Stimulated activated CD8-positive, alpha-beta memory T cell treated with anti-CD3 and anti-CD28 coated beads, Interleukin-15, amount 100 ng/mL, for 1 hour (primary cell): Measurements from ENCODE around the gene MAP3K2.
"Not testable (repeated sequence)": the region's sequence is repeated elsewhere in the genome, so short reads cannot be mapped to it uniquely, and the experiment has no call there.

Experiments used
- DNase-seq: peaks from one replicate; pipeline ENCODE4 v3.0.0-alpha.2; 2020; ENCODE audit warnings: low read depth

The MAP3K2 gene

DNA sequence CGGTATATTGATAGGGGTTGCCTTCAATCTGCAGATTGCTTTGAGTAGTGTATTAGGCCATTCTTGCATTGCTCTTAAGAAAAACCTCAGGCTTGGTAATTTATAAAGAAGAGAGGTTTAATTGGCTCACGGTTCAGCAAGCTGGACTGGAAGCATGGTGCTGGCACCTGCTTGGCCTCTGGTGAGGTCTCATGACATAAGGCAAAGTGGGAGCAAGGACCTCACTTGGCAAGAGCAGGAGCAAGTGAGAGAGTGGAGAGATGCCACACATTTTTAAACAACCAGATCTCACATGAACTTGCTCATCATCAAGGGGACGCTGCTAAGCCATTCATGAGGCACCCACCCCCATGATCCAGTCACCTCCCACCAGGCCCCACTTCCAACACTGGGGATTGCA lies 4.9 kb downstream of the MAP3K2 start:
- no peak for DNase-seq

DNA sequence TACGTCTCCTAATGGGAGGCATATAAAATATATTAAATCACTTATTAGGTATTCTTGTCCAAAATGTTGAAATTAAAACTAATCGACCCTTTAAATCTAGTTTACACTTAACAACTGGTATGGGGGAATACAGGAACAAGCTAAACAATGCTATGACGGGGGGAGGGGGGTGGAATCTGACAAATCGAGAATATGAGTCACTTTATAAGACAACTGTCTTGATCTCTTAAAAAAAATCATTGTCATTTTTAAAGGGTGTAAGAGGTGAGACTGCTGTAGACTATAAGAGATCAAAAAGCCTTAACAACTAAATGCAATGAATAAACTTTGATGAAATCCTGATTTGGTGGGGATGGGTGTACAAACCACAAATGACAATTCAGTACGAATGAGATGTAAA lies 6.0 kb downstream of the MAP3K2 start:
- no peak for DNase-seq

DNA sequence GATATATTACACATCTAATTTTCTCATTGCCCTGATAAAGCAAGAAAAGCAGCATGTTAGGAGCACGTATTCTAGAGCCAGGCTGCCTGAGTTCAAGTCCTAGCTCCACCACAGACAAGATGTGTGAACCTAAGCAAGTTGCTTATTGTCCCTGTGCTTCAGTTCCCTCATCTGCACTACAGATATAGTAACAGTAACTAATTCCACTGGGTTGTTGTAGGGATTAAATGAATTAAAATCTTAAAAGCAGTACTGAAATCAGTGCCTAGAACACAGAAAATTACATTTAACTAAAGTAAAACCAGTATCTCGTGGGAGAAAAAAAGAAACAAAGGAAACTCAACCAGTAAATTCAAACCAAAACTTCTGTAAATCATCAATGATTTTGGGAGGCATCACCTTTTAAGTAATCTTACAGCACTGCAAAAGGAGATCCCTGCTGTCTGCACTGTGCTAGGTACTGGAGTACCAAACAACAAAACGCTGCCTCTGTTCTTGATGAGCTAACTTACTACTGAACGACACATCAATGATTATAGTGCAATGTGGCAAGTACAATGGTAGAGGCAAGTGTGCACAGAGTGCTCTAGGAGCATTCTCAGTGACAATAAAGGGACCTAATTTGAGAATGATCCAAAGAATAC lies 7.9 kb downstream of the MAP3K2 start:
- no peak for DNase-seq

DNA sequence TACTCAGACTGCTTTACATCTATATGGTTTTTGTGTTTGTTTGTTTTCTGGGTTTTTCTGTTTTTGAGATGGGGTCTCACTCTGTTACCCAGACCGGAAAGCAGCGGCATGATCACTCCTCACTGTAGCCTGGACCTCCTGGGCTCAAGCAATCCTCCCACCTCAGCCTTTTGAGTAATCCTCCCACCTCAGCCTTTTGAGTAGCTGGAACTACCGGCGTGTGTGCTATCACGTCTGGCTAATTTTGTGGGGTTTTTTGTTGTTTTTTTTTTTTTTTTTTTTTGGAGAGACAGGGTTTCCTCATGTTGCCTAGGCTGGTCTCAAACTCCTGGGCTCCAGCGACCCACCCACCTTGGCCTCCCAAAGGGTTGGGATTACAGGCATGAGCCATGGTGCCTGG lies 9.1 kb downstream of the MAP3K2 start:
- no peak for DNase-seq

DNA sequence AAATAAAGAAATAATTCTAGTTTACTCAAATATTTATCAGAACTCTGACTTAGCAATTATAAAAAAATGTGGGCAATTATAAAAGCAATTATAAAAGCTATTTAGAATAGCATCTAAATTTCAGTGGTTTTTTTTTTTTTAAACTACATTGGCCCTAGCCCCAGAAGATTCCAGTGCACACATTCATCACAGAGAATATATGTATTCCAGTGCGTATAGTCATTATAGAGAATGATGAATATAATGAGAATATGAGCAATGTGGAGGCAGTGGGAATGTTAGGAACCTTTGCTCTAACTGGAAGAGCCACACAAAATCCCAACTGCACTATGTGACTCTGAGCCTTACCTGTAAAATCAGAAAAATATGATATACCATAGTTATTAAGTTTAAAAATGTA lies 10.5 kb downstream of the MAP3K2 start:
- DNase-seq: no peak

DNA sequence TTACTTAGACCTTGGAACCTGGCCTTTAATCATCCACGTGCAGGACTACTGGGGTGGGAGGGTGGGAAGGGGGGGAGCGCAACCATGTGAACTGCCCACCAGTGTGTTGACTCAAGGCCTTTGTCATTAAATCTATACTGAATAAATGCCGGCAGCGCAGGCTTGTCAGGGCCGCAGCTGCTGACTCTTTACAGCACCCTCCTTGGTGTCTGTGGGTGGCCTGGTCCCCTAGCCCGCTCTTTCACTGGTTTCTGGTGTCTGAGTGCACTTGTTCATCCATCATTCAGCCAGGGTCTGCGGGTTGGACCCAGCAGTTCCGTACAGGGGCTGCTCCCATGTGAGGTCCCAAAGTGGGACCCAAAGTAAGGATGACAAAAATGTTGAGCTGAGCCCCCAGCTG lies 11.5 kb downstream of the MAP3K2 start:
- DNase-seq: no peak

DNA sequence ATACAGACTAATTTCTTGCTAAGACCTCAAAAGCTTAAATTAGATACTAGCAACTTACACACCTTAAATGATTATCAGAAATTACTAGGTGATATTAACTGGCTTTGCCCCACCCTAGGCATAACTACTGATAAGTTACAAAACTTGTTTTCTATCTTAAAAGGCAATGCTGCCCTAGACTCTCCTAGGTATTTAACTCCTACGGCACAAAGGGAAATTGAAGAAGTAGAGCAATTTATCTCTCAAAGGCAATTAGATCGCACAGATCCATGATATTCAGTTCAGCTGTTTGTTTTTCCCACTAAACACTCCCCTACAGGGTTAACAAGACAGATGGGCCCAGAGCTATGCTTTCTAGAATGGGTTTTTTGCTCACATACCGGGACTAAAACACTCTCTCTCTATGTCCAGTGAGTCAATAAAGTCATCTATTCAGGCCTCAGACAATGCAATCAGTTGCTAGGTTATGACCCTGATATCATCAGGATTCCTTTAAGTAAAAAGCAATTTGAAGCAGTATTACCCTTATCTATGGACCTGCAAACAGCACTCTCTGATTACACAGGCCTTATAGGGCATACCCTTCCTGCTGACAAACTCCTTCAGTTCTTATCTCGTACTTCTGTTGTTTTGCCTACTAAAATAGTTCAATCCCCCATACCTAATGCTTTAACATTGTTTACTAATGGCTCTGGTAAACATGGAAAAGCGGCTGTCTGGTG lies 14.3 kb downstream of the MAP3K2 start:
- no peak for DNase-seq

DNA sequence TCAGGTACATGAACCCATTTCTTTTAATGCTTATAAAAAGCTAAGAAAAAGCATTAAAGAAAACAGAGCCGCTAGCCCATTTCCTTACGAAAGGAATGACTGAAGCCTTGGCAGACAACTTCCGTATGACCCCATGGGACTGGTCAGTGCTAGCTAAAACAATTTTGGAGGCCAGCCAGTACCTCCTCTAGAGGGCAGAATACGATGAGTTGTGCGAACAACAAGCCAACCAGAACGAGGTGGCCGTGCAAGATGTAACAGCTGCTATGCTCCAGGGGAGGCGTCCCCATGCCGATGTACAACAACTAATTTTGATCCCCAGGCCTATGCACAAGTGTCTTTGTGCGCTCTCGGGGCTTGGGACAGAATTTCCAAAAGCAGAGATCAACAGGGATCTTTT lies 16.7 kb downstream of the MAP3K2 start:
- DNase-seq: no peak

DNA sequence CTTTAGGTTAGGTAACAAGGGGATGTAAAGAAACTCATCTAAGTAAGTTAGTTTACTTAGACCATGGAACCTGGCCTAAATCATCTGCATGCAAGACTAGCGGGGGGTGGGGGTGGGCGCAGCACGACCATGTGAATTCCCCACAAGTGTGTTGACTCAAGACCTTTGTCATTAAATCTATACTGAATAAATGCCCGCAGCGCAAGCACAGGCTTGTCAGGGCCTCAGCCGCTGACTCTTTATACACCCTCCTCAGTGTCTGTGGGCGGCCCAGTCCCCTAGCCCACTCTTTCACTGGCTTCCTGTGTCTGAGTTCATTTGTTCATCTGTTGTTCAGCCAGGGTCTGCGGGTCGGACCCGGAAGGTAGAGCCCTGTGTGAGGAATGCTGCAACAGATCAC lies 17.8 kb downstream of the MAP3K2 start:
- DNase-seq: no peak

DNA sequence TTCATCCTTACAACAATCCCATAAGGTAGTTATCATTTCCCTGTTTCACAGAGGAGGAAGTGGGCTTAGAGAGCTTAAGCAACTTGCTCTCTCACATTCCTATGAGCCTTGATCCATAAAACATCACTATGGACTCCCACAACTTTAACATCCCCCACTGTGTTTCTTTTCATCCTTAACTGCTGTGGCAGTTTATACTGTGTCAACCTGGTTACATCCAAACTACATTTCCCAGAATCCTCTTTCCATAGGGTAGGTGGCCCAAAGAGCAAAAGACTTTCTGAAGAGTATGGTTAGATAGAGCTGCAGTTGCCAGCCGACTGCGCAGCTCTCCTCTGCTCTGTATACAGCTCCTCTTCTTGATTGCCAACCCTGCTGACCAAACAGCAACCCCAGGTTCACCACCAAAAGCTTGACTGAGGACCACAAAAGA lies 22.5 kb downstream of the MAP3K2 start:
- DNase-seq: no peak

DNA sequence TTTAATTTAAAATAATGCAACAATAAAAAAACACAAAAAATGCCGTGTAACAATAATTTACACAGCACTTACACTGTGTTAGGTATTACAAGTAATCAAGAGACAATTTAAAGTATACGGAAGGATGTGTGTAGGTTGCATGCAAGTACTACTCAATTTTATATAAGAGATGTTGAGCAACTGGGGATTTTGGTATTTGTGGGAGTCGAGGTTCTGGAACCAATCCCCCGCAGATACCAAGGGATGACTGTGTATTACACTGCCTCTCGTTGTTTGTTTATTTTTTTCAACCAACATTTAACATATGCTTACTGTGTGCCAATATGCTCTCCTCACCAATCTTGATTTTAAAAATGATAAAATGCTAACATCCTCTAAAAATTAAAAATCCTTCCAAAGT lies 24.8 kb downstream of the MAP3K2 start:
- no peak for DNase-seq

DNA sequence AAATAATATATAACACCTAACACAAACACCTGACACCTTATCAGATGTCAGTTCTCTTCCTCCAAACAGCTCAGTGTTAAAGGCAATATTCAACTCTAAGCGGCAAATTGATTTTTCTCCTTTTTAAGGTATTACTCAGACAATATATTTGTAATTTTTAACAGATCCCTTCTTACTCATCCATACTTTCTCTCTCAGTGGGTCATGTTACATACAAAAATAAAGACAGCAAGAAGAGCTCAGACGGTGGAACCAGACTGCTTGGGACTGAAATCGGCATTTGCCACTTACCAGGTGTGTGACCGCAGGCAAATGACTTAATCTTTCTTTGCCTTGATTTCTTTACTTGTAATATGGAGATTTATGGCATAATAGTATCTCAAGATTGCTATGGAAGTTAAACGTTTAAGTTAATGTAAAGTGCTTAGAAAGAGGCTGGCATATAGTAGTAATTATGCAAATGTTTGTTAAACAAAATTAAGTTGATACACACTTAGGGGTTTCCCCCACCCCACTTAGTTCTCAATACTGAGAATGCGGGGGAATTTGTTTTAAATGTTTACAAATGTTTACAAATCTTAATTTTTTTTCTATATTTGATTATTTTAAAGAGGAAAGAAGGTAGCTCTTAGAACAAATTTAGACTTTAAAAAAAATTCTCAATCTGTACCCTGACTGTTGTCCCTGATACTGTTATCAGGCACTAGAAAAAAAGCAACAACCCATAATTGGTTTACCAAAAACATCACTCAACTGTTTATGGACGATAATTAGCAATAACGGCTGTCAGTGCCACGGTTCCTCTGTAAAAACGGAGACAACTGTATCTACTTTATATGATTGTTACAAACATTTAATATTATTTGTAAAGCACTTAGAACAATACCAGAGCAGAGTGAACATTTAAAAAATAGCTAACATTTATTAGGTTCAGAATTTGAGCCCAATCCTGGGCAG lies 25.6 kb downstream of the MAP3K2 start:
- no peak for DNase-seq

DNA sequence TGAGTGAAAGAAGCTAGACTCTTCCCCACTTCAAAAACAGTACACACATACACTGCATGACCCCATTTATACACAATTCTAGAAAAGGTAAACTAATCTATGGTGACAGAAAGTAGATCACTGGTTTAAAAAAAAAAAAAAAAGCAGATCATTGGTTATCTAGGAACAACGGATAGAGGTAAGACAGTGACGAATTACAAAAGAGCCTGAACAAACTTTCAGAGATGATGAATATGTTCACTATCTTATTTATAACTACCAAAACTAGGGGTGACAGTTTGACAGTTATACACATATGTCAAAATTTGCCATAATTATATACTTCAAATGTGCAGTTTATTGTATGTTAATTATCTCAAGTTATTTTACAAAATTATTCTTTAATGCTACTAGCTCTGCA lies 27.5 kb downstream of the MAP3K2 start:
- no peak for DNase-seq

DNA sequence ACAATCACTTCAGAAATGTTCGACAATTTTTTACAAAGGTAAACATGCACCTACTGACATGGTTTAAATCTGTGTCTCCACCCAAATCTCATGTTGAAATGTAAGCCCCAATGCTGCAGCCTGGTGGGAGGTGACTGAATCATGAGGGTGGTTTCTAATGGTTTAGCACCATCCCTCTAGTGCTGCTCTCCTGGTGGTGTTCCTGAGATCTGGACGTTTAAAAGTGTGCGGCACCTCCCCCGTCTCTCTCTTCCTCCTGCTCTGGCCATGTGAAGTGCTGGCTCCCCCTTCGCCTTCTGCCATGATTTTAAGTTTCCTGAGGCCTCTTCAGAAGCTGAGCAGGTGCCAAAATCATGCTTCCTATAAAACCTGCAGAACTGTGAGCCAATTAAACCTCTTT lies 28.3 kb downstream of the MAP3K2 start:
- DNase-seq: no peak

DNA sequence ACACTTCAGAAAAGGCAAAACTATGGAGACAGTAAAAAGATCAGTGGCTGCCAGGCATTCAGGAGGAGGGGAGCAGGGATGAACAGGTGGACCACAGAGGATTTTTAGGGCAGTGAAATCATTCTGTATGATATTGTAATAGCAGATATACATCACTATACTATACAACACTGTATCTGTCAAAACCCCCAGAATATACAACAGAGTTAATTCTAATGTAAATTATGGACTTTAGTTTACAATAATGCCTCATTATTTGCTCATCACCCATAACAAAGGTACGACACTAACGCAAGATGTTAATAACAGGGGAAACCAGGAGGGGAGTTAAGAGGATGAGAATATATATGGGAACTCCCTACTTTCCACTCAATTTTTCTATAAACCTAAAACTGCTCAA lies 28.8 kb downstream of the MAP3K2 start:
- no peak for DNase-seq

DNA sequence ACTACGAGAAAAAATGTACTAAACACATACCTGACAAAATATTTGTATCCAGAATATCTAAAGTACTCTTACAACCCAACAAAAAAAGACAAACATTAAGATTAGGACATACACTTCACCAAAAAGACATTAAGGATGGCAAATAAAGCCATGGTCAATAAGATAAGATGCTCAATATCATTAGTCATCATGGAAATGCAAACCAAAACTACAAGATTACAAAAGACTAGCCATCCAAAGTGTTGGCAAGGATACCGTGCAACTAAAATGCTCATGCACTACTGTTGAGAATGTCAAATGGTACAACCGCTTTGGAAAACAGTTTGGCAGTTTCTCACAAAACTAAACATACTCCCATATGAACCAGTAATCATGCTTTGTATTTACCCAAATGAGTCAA lies 29.7 kb downstream of the MAP3K2 start:
- no peak for DNase-seq

DNA sequence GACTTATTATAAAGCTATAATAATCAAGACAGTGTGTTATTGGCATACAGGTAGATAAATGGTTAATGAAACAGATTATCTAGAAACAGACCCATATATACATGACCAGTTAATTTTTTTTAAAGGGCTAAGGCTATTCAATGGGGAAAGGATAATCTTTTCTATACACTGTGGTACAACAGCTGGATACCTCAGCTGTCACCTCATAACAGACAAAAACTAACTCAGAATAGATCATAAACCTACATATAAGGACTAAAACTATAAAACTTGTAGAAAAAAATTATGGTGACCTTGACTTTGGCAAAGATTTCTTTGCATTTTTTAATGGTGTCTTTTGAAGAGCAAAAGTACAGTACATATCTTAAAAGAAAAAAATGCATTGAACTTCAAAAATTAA lies 30.2 kb downstream of the MAP3K2 start:
- DNase-seq: no peak

DNA sequence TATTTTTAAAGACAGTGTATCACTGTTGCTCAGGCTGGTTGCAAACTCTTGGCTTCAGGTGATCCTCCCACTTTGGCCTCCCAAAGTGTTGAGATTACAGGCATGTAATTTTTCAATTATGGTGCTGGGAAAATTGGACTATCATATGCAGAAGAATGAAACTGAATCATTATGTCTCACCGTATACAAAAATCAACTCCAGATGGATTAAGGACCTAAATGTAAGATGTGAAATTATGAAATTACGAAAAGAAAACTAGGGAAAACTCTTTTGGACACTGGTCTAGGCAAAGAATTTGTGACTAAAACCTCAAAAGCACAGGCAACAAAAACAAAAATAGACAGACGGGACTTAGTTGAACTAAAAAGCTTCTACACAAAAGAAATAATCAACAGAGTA lies 31.2 kb downstream of the MAP3K2 start:
- DNase-seq: no peak

DNA sequence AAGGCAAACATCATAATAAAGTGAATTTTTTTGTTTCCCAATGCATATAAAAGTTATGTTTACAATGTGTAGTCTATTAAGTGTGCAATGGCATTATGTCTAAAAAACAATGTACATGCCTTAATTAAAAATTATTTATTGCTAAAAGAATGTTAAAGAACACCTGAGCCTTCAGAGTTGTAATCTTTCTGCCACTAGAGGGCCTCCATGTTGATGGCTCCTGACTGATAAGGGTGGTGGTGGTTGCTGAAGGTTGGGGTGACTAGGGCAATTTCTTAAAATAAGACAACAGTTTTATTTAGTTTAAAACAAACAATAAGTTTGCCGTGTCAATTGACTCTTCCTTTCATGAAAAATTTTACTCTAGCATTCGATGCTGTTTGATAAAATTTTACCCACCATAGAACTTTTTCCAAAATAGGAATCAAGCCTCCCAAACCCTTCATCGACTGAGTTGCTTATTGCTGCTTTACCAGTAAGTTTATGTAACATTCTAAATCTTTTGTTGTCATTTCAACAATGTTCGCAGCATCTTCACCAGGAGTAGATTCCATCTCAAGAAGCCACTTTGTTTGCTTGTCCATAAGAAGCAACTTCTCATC lies 32.3 kb downstream of the MAP3K2 start:
- no peak for DNase-seq

DNA sequence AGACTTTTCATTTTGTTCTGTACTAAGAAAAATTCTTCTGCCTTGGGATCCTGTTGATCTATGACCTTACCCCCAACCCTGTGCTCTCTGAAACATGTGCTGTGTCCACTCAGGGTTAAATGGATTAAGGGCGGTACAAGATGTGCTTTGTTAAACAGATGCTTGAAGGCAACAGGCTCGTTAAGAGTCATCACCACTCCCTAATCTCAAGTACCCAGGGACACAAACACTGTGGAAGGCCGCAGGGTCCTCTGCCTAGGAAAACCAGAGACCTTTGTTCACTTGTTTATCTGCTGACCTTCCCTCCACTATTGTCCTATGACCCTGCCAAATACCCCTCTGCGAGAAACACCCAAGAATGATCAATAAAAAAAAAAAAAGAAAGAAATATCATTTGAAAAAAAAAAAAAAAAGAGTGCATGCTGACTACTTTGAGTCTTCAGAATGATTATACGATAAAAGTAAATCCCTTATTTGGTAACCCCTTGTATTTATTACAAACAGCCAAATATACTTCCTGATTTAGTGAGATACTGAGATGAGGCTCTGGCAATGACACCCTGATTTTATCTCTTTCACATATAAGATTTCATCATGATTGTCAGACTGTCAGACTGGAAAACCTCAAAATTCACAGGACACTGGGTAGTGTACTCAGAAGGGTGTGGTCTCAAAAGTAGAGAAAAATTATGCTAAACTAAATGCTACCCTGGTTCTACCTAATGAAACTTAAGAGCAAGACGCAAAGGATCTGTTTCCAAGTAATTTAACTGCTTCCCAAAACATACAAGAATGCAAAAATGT lies 33.7 kb downstream of the MAP3K2 start:
- not testable (repeated sequence) for DNase-seq

DNA sequence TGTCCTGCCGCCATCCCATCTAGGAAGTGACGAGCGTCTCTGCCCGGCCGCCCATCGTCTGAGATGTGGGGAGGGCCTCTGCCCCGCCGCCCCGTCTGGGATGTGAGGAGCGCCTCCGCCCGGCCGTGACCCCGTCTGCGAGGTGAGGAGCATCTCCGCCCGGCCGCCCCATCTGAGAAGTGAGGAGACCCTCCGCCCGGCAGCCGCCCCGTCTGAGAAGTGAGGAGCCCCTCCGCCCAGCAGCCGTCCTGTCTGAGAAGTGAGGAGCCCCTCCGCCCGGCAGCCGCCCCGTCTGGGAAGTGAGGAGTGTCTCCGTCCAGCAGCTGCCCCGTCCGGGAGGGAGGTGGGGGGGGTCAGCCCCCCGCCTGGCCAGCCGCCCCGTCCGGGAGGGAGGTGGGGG lies 34.6 kb downstream of the MAP3K2 start:
- DNase-seq: not testable (repeated sequence)

DNA sequence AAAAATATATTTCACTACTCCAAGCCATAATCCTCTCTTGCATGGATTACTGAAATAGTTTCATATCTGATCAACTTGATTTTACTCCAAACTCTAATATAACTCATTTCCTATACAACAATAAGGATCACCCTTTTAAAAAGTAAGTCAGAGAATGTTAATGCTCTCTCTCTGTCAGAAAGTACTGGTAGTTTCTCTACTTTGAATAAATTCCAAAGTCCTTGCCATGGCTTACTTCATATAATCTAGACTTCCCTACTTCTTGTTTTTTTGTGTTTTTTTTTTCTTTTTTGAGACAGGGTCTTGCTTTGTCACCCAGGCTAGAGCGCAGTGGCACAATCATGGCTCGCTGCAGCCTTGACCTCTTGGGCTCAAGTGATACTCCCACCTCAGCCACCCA lies 36.2 kb downstream of the MAP3K2 start:
- DNase-seq: no peak
